ENCODE measurements around the gene SPTBN2.
A peak's percentile ranks its signal among the peaks of the same experiment; 100 is the strongest.
"Not testable (repeated sequence)": the region's sequence is repeated elsewhere in the genome, so short reads cannot be mapped to it uniquely, and the experiment has no call there.

Gene SPTBN2

DNA sequence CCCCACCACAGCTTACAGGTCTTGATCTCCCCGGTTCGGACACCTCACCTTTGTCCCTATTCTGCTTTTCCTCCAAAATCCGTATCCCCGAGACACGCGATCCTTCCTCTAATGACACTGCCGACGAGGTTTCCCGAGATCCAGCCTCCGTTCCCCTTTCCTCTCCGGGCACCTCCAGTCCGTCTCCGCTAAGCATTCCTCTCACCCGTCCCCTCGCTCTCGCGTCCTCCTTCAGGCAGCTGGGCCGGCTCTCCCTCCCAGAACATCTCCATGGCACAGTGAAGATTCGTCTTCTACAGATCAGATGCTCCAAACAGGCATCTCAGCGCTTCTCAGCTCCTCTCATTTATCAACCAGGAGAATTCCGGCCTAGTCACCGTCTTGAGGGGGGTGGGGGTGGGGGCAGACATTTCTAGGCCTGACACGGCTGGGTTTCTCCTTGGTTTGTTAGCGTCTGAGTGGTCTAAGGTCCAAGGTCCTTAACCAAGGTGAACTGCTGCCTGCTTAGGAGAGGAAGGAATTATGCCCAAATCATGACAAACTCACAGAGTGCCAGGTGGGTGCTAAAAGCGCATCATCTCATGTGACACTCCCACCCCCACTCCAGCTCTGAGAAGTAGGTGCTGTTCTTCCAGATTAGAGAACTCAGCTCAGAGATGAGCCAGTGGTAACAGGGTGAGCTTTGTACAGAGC is at the start of gene SPTBN2:
Gene SPTBN2 (minus strand): TSS at position 524 of the 693 bp plus-strand sequence. CDS start 7,976 bp downstream, outside the sequence.
- no peak for DNase-seq

DNA sequence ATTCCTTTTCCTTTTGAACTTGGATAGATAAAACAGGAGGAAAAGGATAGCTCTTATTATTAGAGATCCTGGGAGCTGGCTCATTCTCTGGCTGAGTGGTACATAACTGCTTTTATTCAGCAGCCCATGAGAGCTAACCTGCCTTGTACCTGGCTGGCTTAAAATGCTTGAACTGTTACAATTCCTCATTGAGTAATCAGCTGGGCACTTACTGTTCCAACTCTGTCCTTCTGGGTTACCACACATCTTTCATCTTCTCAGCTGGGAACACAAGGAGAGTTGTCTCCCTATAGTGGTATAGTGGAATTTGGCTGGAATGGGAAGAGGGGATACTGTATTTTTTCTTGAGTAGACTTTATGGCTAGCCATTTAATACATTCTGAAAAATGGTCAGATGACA is 39.8 kb upstream of the SPTBN2 start:
- no peak for DNase-seq

DNA sequence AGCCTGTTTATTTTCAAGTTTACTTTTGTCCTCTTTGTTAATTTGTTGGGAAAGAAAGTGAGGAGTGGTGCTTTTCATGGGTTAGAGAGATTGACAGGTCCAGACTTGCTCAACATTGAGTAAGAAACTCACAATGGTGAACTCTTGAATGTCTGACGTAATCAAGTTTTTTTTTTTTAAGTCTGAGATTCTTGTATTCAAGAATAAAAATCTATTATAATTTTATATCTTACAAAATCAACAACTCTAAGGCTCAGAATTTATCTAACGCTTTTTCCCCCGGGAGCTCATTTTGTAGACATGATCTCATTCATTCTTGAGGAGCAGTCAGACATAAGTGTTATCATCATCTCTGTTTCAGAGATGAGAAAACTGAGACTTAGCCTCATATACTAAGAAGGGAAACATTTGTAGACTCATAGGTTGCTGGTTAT is 39.1 kb upstream of the SPTBN2 start:
- DNase-seq, result no peak

DNA sequence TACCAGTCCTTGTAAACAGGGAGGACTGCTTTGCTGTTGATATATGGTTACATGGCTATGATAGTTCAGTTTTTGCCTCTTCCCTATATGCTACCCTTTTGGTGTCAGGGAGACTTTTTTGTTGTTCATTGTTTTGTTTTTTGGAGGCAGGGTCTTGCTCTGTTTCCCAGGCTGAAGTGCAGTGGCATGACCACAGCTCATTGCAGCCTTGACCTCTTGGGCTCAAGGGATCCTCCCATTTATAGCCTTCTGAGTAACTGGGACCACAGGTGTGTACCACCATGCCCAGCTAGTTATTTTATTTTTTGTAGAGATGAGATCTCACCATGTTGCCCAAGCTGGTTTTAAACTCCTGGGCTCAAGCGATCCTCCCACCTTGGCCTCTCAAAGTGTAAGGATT is 38.6 kb upstream of the SPTBN2 start:
- no peak for DNase-seq

DNA sequence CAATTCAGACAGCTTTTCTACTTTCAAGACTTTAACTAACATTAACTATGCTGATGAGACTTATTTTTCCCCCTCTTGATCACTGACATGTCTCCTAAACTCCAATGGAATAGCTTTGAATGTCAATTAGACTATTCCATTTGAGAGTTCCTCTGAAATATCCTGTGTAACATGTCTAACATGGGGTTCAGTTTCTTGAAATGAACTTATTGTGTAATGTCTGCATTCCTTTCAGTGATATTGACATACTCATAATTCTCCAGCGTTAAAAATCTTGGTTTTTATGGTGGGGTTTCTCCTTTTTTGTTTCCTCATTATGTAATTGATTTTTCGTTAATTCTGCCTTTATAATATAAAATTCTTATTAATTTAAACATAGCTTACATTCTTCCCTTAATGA is 37.7 kb upstream of the SPTBN2 start:
- no peak for DNase-seq

DNA sequence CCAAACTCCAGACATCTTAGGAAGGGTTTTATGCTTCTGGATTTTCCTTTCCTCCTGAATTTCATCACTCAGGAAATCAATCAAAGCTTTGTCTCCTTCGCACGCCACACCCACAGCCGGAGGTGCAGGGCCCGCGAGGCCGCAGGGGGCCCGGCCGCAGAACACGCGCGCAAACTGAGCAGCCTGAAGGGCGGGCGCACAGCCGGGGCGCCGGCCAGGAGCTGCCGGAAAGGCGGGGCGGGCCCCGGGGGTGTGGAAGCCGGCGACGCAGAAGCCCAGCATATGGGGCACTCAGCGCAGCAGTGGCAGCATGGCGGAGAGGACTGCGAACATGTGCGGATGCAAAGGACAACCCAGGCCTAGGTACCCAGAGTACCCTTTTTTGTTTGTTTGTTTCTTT is 33.1 kb upstream of the SPTBN2 start:
- DNase-seq, result no peak

DNA sequence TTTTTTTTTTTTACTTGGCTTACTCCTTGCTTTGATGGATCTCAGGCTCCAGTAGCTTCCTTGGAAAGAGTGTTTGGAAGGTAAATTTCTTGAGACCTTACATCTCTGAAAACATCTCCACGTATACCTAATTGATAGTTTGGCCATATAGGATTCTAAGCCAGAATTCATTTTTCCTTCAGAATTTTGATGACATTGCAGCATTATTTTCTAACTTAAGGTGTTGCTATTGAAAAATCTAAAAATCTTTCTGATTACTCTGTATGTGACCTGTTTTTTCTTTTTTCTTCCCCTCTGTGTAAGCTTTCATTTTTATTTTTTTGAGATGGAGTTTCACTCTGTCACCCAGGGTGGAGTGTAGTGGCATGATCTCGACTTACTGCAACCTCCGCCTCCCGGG is 23.1 kb upstream of the SPTBN2 start:
- no peak for DNase-seq

DNA sequence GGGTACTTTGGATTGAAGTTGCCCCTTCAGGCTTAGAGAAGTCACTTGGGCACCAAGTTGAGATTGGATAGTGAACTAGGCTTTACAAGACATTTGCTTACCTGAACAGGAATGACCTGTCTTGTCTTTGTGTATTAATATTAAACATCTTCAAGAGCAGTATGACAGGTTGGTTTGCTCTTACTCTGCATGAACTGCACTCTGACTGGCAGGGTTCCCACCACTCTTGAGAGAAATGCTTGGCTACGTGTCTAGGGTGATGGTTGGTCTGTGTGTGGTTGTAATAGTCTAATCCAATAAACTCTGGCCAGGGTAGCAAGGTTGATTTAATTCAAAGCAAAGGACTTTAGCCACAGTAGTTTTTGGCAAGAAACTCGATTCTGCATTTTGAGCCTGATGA is 20.1 kb upstream of the SPTBN2 start:
- no peak for DNase-seq

DNA sequence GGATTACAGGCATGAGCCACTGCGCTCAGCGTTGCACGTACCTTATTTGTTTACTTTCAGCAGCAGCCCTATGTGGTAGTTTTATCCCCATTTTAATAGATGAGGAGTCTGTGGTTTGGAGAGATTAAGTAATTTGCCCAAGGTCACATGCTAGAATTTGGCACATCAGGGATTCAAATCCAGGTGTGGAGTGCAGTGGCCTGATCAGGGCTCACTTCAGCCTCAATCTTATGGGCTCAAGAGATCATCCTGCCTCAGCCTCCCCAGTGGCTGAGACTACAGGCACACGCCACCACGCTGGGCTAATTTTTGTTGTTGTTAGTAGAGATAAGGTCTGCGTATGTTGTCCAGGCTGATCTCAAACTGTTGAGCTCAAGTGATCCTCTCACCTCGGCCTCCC is 18.5 kb upstream of the SPTBN2 start:
- no peak for DNase-seq

DNA sequence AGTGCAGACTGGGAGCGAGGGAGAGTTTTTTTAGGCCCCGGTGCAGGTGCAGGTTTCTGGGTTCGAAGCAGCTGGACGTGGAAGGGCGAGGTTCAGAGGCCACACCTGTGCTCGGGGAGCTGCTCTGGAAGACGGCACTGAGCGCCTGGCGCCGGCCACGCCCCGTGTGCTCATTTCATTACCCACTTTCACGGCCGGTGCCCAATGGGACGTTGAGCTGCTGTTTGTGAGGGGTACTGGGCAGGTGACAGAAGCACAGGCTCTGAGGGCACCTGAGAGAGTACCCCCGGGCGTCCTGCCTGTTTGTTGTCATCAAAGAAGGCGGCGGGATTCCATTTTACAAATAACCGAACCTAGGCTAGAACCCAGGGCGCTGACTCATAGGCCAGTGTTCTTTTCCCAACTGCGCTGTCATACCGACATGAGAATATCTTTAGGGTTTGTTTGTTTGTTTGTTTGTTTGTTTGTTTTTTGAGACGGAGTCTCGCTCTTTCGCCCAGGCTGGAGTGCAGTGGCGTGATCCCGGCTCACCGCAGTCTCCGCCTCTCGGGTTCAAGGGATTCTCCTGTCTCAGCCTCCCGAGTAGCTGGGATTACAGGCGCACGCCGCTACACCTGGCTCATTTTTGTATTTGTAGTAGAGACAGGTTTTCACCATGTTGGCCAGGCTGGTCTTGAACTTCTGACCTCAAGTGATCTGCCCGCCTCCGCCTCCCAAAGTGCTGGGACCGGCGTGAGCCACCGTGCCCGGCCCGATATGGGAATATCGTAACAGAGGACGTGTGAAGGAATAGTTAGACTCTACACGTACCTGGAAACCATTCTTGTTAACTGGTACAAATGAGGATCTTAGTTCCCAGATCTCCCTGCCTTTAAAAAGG is 16.6 kb upstream of the SPTBN2 start:
- DNase-seq, result no peak

DNA sequence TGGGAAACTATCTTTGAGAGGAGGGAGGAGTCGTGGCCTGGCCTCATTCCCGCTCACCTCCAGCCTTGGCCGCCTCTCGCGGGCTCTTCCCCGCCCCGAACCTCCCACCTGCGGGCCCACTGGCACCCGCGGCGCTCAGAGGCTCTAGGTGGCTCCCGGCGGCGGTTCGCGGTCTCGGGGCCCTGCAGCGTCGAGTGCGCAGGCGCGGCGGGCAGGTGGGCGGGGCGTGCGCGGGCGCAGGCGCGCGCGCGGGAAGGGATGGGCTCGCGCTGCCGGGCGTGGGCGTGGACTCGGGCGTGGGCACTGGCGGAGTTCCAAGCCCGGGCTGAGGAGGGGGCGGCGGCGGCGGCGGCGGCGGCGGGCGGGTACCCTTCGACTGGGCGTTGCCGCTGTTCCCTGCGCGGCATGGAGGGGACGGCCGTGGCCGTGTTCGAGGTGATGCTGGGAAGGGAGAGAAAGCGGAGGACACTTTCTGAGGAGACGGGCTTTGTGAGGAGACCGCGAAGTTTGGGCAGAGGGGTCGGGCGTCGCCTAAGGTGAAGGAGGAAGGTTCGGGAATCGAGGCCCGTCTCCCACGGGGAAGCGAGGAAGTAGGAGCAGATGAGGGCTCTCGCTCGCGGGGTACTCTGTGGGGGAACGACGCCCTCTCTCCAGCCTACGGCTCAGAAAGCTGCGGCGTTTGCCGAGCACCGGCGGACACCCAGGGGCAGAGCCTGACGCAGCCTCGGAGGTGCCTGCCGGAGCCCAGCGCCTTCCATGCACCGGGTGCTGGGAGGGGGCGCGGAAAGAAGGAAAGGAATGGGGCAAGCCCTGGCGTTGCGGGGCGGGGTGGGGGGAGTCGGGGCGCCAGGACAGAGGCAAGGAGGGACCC is 15.7 kb upstream of the SPTBN2 start:
- DNase-seq, result peak; percentile 53

DNA sequence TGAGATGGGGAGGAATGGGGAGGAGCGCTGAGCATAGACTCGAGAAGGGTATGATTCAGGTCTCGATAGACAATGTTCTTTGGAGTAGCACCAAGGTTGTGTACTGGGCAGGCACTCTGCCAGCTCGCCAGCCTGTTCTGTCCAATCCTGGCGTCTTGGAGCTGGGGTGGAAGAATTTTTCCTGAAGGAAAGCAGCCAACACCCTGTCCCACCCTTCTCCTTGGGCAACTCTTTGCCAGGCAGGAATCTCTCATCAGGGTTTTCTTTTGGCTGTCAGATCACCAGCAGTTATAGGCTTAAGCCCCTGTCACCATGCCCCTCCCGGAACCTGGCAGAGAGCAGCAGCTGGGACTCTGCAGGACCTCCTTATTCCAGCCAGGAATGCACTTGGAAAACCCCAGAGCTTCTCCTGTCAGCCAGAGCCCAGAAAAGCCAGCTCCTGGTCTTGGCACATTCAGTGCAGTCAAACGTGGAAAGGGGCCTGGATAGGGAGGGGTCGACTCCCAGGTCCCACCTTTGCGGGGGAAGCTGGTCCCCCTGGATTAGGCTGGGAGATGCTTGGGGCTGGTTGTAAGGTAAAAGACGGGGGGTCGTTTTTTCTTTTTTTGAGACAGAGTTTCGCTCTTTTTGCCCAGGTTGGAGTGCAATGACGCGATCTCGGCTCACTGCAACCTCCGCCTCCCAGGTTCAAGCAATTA is 14.4 kb upstream of the SPTBN2 start:
- no peak for DNase-seq

DNA sequence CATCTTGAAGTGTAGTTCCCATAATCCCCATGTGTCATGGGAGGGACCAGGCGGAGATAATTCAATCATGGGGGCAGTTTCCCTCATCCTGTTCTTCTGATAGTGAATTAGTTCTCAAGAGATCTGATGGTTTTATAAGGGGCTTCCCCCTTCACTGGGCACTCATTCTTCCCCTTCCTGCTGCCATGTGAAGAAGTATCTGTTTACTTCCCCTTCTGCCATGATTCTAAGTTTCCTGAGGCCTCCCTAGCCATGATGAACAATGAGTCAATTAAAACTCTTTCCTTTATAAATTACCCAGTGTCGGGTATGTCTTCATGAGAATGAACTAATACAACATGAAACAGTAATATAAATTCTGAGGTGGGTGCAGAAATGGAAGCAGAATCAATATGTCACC is 12.1 kb upstream of the SPTBN2 start:
- DNase-seq, result no peak

DNA sequence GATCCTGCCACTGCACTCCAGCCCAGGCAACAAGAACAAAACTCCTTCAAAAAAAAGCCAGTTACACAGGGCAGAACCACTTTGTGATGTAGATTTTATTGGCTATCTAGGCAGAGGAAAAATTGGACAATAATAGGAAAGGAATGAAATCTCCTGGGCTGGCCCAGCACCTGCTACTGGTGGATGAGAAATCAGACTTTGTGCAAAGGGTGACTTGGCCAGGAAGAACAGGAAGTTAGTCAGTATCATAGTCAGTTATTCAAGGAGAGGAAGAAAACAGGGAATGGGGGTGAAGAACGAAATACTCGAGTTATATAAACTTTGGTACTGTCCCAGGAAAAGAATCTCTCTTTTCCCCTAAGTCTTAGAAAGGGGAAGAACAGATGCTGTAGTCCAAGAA is 11.0 kb upstream of the SPTBN2 start:
- DNase-seq, result no peak

DNA sequence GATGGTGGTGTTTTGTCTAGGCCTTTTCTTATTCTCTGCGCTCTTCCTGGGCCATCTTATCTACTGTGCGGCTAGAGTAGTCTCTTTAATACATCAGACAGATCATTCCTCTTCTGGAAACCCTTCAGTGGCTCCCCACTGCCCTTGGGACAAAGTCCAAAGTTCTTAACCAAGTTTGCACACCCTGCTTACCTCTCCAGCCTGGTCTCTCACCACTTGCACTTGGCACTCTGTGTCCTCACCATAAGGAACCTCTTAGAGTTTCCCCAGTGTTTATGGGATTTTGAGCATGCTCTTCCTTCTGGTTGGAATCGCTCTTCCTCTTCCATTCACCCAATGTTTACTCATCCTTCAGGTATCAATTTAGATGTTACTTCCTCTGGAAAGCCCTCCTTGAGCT is 5.2 kb upstream of the SPTBN2 start:
- DNase-seq, result no peak

DNA sequence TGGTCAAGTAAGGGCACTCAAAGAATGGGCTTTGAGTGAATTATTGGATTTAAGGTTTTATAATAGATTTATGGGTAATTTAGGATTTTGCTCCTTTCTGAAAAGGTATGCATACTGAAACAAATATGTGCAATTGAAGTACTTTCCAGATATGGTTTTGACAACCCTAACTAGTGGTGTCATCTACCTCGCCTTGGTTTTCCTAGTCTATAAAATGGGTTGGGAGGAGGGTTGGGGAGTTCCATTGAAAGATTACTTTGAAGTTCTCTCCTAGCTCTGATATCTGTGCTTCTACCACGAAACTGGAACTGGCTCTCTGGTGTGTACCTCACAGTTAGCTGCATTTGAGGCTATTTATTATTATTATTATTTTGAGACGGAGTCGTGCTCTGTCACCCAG is 431 bp upstream of the SPTBN2 start:
- no peak for DNase-seq

DNA sequence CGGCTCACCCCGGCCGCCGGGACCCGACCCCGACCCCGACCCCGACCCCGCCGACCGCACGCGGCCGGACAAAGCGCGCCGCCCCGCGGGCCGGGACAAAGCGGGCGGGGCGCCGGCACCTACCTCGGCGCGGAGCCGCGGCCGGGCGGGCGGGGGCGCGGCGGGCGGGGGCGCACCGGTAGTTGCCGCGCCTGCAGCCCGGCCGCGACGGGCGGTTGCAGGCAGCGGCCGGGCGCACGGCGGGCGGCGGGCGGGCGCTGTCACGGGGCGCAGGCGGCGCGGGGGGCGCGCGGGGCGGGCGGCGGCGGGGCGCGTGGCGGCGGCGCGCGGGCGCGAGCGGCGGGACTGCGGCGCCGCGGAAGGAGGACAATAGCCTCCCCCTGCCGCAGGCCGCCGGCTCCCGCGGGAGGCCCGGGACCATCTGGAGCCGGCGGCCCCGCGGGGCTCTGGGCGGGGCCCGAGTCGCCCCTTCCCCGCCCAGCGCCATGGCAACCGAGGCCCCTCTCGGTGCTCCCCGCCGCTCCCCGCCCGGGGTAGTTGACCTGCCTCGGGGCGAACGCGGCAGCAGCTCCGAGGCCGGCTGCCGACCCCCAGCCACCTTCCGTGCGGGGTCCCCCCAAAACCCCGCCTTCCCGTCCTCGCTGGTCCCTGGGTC is 851 bp downstream of the SPTBN2 start:
- DNase-seq, result no peak

DNA sequence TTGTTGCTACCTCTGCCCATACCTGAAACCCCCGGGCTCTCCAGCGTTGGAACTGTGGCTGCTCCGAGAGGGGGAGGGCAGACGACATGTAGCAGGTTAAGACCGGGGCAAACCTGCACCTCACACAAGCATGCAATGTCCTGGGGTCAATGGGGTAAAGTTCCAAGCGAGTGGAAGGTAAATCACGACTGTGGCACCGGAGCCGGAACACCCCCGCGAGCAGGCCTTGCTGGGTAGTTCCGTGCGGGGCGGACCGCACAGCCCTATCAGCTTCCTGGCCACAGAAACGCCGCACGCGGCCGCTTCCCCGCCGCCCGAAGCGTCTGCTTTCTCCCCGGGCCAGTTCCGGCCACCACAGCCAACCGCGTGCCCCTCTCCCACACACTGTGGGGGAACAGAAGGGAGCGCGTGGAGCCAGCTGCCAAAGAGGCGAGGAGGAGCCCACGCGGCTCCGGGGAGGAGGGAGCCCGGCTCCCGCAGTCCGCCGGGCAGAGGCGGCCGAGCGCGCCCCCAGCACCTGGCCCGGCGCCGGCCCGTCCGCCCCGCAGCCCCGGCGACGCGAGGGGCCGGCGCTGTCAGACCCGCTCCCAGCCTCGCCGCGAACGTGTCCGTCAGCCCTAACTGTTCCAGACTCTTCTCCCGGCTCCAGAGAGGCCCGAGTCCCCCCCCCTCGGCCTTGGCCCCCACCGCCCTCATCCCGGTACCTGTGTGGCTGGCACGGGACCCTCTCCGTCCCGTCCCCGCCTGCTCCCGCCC is 1.6 kb downstream of the SPTBN2 start:
- DNase-seq, result no peak

DNA sequence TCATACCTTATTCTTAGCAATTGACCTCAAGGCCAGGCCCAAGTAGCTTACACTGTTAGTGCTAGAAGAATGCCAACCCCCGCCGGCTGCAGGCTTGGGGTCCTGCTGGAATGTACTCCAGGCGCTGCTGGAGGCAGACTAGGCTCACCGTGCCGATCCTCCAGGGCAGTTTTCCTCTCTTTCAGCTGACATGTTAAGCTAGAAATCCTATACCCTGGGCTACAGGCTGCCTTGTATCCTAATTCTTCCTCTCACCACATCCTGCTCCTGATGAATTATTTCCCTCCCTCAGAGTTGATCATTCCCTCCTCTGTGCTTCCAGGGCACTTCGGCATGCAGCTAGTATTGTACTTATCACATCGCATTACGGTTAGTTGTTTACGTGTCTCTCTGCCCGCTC is 3.4 kb downstream of the SPTBN2 start:
- DNase-seq, result no peak

DNA sequence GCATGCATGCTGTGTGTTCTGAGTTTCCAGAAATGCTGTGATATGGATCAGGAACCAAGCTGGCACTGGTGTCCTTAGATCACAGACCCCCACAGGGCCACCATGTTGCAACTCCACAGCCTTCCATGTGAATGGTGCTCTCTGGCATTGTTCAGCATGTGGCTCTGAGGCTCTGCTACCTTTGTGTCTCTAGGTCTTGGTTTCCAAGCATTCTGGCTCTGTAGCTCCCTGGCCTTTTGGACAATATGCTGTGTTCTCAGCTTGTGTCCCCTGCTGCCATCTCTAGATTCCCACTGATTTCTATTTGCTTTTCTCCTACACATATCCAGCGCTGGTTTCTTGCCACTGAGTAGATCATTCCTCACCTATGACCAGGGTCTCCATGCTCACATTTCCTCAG is 3.9 kb downstream of the SPTBN2 start:
- no peak for DNase-seq

DNA sequence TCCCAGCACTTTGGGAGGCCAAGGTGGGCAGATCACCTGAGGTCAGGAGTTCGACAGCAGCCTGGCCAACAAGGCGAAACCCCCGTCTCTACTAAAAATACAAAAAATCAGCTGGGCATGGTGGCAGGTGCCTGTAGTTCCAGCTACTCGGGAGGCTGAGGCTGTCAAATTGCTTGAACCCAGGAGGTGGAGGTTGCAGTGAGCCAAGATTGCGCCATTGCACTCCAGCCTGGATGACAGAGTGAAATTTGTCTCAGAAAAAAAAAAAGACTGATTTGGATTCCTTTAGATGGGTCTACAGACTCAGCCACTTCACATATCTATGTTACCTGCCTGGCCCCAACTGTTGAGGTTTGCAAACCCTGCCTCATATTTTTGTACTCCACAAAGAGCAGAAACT is 4.8 kb downstream of the SPTBN2 start:
- not testable (repeated sequence) for DNase-seq

Measured in cortex of kidney (tissue), 1 donor.